ENCODE measurements around the gene HIP1R.

DNA sequence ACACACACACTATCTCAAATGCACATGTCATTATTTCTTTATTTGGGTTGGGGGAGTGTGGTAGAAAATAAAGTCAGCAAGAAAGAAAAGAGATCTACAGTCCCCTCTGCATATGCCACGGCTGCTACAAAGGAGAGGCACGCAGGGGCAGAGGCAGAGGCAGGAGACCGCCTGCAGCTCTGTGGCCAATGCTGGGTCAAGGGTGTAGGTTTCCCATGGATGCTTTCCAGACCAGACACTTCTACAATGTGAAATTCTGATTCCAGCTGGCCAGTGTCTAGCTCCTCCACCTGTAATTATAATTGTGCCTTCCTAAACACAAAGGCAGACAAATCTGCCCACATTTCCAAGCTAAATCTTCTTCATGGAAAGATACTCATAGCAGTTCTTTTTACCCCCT is 41.5 kb downstream of the HIP1R start:
- TF ChIP-seq, protein P1, sequence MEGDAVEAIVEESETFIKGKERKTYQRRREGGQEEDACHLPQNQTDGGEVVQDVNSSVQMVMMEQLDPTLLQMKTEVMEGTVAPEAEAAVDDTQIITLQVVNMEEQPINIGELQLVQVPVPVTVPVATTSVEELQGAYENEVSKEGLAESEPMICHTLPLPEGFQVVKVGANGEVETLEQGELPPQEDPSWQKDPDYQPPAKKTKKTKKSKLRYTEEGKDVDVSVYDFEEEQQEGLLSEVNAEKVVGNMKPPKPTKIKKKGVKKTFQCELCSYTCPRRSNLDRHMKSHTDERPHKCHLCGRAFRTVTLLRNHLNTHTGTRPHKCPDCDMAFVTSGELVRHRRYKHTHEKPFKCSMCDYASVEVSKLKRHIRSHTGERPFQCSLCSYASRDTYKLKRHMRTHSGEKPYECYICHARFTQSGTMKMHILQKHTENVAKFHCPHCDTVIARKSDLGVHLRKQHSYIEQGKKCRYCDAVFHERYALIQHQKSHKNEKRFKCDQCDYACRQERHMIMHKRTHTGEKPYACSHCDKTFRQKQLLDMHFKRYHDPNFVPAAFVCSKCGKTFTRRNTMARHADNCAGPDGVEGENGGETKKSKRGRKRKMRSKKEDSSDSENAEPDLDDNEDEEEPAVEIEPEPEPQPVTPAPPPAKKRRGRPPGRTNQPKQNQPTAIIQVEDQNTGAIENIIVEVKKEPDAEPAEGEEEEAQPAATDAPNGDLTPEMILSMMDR (conservative IDR thresholded peaks at IDR 0.05) = no peak
- TF ChIP-seq EZH2 (IDR thresholded peaks at IDR 0.05; ENCODE audit: low read depth) = no peak

All from PC-9 (cell line).